Fibroblast of pulmonary artery (primary cell): ENCODE measurements around the gene ELF2.
"Not testable (repeated sequence)": the region's sequence is repeated elsewhere in the genome, so short reads cannot be mapped to it uniquely, and the experiment has no call there.

Source experiments
- DNase-seq: peaks from one replicate; pipeline ENCODE4 v3.0.0-alpha.2; 2010; ENCODE audit warnings: low read depth
- H3K4me3 ChIP-seq: replicated peaks from 2 replicates; pipeline ENCODE4 v1.5.1; 2011; ENCODE audit warnings: low read depth, mild to moderate bottlenecking, control low read depth, low read length, moderate library complexity
- TF ChIP-seq, protein P1 (sequence below): IDR thresholded peaks from 2 replicates; pipeline ENCODE4 v1.5.1; 2011; ENCODE audit warnings: mild to moderate bottlenecking, control low read depth, low read length, inconsistent platforms; ENCODE audit errors: missing control alignments

Gene ELF2

DNA sequence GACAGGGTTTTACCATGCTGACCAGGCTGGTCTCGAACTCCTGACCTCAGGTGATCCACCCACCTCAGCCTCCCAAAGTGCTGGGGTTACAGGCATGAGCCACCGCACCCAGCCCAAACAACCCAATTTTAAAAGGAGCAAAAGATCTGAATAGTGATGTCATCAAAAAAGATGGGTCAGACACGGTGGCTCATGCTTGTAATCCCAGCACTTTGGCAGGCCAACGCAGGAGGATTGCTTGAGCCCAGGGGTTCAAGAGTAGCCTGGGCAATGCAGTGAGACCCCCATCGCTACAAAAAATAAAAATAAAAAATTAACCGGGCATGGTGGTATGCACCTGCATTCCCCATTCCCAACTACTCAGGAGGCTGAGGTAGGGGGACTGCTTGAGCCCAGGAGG lies 6.1 kb downstream of the ELF2 start:
- H3K4me3 ChIP-seq = no peak overlapping the region
- TF ChIP-seq, protein P1, sequence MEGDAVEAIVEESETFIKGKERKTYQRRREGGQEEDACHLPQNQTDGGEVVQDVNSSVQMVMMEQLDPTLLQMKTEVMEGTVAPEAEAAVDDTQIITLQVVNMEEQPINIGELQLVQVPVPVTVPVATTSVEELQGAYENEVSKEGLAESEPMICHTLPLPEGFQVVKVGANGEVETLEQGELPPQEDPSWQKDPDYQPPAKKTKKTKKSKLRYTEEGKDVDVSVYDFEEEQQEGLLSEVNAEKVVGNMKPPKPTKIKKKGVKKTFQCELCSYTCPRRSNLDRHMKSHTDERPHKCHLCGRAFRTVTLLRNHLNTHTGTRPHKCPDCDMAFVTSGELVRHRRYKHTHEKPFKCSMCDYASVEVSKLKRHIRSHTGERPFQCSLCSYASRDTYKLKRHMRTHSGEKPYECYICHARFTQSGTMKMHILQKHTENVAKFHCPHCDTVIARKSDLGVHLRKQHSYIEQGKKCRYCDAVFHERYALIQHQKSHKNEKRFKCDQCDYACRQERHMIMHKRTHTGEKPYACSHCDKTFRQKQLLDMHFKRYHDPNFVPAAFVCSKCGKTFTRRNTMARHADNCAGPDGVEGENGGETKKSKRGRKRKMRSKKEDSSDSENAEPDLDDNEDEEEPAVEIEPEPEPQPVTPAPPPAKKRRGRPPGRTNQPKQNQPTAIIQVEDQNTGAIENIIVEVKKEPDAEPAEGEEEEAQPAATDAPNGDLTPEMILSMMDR = no peak
- no peak for DNase-seq

DNA sequence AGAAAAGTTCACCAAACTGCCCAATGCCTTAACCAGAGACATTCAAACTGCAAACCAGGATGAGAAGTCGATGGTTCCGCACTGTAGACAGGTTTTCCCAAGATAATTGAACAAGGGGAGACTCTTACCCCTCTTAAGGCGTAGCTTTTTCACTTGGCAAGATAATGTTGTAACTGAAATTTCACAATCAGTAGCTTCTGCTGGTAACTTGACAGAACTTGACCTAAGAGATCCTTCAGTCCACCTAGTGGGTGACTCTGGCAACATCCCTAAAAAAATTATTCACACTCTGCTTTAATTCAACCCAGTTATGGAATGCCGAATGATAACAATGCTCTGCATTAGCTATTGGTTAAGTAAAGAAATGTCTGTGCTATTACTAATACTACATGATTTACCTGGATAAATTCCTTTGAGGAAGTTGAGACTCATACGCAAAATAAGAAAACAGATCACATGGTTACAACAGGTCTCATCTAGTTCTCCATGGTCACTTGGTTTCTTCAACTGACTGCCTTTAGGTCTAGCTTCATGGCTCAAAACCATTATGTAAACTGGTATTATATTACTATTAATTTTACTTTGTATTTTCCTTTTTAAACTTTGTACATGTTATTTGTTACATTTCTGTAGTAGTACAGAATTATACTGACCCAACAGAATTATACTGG lies 9.1 kb downstream of the ELF2 start:
- no peak overlapping the region for H3K4me3 ChIP-seq
- DNase-seq = peak; percentile 71

DNA sequence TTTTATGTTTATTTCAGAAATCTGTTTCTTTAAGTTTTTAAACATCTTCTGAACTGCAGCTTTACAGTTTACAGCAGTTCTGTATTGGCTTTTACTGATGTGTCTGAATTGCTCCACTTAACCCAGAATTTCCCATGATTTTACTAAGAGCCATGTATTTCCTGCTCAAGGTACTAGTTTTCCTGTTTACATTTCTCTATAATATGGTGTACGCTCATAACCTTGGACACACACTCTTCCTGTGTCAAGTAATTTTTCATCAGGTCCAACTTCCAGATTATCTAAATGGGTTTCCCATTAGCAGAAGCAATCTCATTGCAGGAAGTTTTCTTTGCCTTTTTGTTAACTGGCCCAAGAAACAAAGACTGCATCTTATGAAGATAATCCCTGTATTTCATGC lies 12.3 kb downstream of the ELF2 start:
- DNase-seq = no peak
- TF ChIP-seq, protein P1 = no peak
- H3K4me3 ChIP-seq = no peak overlapping the region

More for the DNA sequence above, 9.1 kb downstream of the ELF2 start:
- TF ChIP-seq, protein P1 = peak; percentile 61

DNA sequence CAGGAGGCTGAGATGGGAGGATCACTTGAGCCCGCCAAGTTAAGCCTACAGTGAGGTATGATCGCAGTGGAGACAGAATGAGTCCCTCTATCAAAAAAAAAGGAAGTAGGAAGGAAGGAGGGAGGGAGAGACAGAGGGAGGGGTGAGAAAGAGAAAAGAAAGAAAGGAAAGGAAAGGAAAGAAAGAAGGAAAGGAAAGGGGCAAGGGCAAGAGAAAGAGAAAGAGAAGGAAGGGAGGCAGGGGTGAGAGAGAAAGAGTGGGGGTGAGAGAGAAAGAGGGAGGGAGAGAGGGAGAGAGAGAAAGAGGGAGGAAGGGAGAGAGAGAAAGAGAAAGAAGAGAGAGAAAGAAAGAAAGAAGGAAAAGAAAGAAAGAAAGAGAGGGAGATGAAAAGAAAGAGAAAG lies 13.2 kb downstream of the ELF2 start:
- no peak for DNase-seq
- TF ChIP-seq, protein P1 = no peak

DNA sequence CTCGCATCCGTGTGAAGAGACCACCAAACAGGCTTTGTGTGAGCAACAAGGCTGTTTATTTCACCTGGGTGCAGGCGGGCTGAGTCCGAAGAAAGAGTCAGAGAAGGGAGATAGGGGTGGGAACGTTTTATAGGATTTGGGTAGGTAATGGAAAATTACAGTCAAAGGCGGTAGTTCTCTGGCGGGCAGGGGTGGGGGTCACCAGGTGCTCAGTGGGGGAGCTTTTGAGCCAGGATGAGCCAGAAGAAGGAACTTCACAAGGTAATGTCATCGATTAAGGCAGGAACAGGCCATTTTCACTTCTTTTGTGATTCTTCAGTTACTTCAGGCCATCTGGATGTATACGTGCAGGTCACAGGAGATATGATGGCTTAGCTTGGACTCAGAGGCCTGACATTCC lies 19.0 kb downstream of the ELF2 start:
- not testable (repeated sequence) for DNase-seq, H3K4me3 ChIP-seq

More for the DNA sequence above, 13.2 kb downstream of the ELF2 start:
- no peak overlapping the region for H3K4me3 ChIP-seq

DNA sequence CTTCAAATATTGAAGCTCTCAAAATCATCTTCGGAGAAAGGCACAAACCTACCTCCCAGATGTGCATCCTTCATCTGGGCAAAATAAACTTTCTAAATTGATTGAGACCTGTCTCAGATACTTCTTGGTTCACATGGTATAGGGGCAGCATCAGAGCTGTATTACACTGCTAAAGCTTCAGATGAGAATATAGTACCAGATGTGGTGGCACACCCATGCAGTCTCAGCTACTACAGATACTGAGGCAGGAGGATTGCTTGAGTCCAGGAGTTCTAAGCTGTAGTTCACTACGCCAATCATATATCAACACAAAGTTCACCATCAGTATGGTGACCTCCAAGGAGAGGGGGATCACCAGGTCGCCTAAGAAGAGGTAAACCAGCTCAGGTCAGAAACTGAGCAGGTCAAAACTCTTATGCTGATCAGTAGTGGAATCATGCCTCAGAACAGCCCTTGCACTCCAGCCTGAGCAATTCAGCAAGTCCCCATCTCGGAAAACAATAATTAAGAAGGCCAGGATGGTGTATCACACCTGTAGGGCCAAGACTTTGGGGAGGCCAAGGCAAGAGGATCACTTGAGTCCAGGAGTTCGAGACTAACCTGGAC lies 22.0 kb downstream of the ELF2 start:
- TF ChIP-seq, protein P1 = no peak
- DNase-seq = no peak
- H3K4me3 ChIP-seq = no peak overlapping the region

DNA sequence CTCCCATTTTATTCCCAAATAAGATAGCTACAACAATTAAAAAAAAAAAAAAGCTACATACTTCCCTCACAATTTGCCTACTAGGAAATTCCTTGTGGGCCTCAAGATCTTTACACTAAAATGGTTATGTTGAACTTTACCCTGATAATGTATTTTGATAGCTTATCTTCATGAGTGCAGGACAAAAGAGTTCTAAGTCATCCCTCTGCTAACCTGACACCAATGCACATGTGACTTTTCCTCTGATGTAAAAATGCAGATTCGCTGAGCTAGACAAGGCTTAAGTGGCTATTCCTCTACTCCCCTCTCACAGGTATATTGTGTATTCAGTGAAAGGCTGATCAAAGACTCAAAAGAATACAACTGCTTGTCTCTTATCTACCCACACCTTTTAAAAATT lies 22.5 kb downstream of the ELF2 start:
- no peak overlapping the region for H3K4me3 ChIP-seq
- TF ChIP-seq, protein P1 = no peak
- no peak for DNase-seq
